Ovary (tissue), 9 donors: ENCODE measurements around the gene CXXC4. TPM values are rescaled to one million over a fixed set of nuclear protein-coding genes. Genes with fewer than 3 reads are reported as not detected.

Experiments
- DNase-seq, 5 donors: peaks; one replicate each; pipeline ENCODE4 v3.0.0-alpha.2; 2019 to 2020
- H3K27ac ChIP-seq, 2 donors: fragments of 200-600 bp; one replicate each; pipeline versions ENCODE4 v1.5.1 to v1.8.0; 2019 to 2022
- H3K27me3 ChIP-seq: fragments of 200-600 bp; one replicate; pipeline ENCODE4 v1.8.0; 2022
- H3K36me3 ChIP-seq: fragments of 200-600 bp; sonication (generic); one replicate; pipeline ENCODE4 v1.5.1; 2019
- H3K4me1 ChIP-seq: one replicate; pipeline ENCODE4 v1.8.1; 2013; ENCODE audit warnings: mild to moderate bottlenecking, moderate library complexity; ENCODE audit not compliant: insufficient read depth
- H3K4me3 ChIP-seq: fragments of 200-600 bp; sonication (generic); one replicate; pipeline ENCODE4 v1.5.1; 2017
- H3K9me3 ChIP-seq, 2 donors: fragments of 200-600 bp in 1 of 2; sonication (generic) in 1 of 2; one replicate each; pipeline versions ENCODE4 v1.5.1 to v1.8.1; 2013 to 2019; ENCODE audit warnings: mild to moderate bottlenecking in 1 of 2, moderate library complexity in 1 of 2
- EP300 ChIP-seq: sonication (generic); formaldehyde crosslinking; IDR thresholded peaks from one replicate; pipeline ENCODE4 v1.6.1; 2017; ENCODE audit warnings: antibody characterized with exemption
- POLR2A ChIP-seq: fragments of 450-650 bp; IDR thresholded peaks from one replicate; pipeline ENCODE4 v1.6.1; 2017; ENCODE audit warnings: antibody characterized with exemption, mild to moderate bottlenecking, moderate library complexity
- WGBS, 3 donors: extraction: QIAGEN DNeasy Blood & Tissue Kit in 1 of 3; methylation state at CpG; one replicate each; pipeline versions ENCODE4 v1.1.5 to v1.1.7; 2013 to 2017; 5-methylcytosine and 5-hydroxymethylcytosine counted together
- intact Hi-C, 4 donors: fragments of 100-400 bp; cut with DNase I; formaldehyde crosslinking; loops; one replicate each; pipeline versions ENCODE4 v1.11.0 to v1.15.1; 2022 to 2023
- polyA plus RNA-seq, 2 donors: library from polyadenylated mRNA; stranded (reverse); fragments of 200-250 nt in 1 of 2; fragments of 350-450 nt in 1 of 2; fragmentation: Illumina TruSeq in 1 of 2; extraction: RNeasy Lipid Tissue Mini Kit (QIAGEN cat#74804) in 1 of 2; gene quantifications; one replicate each; pipeline ENCODE4 v1.2.3, GENCODE V29; 2013 to 2014
- total RNA-seq, 7 donors: library from RNA; depleted of rRNA in 2 of 7; stranded (reverse); fragments of >200 nt in 2 of 7; fragmentation: NEBNext Ultra II Directional in 3 of 7; extraction: Animal tissue kit (Norgen Biotek cat#: 25700) in 3 of 7; gene quantifications; one replicate each; pipeline versions ENCODE4 v1.1.0 to v1.2.4, GENCODE V29; 2016 to 2023
- TF ChIP-seq, protein P1 (sequence below), 3 donors: fragments of 450-650 bp in 2 of 3; fragments of 200-600 bp in 1 of 3; IDR thresholded peaks; one replicate each; pipeline versions ENCODE4 v1.5.1 to v1.8.0; 2016 to 2022; ENCODE audit warnings: antibody characterized with exemption in 3 of 3, mild to moderate bottlenecking in 1 of 3
- donor health status: DM: no; HTN: no; CAD: no; lungs with moderate emphysema.
- donor health status: DM: no; HTN: no; CAD: no.
- donor health status: Bipolar disorder and iron deficiency.
- donor health status: DM: yes; HTN: yes; CAD: no.
- donor health status: DM: no; HTN: no; CAD: no.
- donor health status: DM: yes; HTN: yes; CAD: no.

CXXC4 gene
- total and polyA plus RNA-seq, 9 donors = 1.3 to 10.6 (median 2.3) TPM

DNA sequence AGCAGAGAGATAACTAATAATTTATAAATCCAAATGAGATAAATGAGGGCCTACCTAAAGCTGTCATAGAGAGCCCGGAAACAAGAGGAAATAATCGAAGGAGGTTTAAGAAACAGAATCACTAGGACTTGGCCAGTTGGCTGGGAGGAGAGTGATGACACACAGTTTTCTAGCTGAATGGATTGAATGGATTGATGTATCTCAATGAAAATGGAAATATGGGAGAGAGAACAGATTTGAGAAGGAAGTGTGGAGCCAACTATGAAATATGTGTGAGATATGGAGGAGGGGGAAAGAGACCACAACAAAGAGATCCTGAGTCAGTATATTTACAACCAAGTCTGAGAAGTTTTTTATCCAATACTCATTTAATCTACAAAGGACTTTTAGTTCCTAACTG is 35.7 kb upstream of the CXXC4 start:
- TF ChIP-seq EP300 (no peak), POLR2A (no peak)
- TF ChIP-seq, protein P1, sequence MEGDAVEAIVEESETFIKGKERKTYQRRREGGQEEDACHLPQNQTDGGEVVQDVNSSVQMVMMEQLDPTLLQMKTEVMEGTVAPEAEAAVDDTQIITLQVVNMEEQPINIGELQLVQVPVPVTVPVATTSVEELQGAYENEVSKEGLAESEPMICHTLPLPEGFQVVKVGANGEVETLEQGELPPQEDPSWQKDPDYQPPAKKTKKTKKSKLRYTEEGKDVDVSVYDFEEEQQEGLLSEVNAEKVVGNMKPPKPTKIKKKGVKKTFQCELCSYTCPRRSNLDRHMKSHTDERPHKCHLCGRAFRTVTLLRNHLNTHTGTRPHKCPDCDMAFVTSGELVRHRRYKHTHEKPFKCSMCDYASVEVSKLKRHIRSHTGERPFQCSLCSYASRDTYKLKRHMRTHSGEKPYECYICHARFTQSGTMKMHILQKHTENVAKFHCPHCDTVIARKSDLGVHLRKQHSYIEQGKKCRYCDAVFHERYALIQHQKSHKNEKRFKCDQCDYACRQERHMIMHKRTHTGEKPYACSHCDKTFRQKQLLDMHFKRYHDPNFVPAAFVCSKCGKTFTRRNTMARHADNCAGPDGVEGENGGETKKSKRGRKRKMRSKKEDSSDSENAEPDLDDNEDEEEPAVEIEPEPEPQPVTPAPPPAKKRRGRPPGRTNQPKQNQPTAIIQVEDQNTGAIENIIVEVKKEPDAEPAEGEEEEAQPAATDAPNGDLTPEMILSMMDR (IDR thresholded peaks at IDR 0.05) = no peak
- no peak for DNase-seq
- Histone ChIP-seq H3K4me3 (no peak overlapping the region), H3K36me3 (no peaks in the 10 kb centered on the region), H3K27me3 (no peaks in the 10 kb centered on the region), H3K27ac (no peak overlapping the region), H3K4me1 (no peaks in the 10 kb centered on the region), H3K9me3 (no peaks in the 10 kb centered on the region)
- 85 to 91% (median 85%) methylated on average over 2 of the region's 2 CpGs for WGBS, 3 donors
- intact Hi-C loops = no loop called here

DNA sequence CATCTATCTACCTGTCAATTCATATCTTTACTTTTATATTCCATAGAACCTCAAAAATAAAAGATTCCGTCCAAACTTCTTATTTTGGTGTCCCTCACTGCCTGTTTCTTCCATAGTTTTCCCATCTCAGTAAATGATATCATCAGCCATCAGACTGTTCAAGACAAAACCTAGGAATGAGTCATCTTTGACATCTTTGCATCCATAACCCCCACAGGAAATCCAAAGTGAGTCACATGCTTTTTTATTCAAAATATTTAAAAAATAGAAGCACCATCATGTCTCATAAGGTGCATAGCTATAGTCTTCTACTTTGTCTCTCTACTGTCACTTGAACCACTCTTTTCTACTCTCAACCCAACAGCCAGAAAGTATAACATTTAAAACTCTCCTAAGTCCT is 29.9 kb upstream of the CXXC4 start:
- H3K4me1 ChIP-seq = no peaks in the 10 kb centered on the region
- TF ChIP-seq, protein P1 (IDR thresholded peaks at IDR 0.05) = no peak
- TF ChIP-seq POLR2A = no peak
- TF ChIP-seq EP300 = no peak
- no peaks in the 10 kb centered on the region for H3K9me3 ChIP-seq
- intact Hi-C loops = no loop called here
- no peaks in the 10 kb centered on the region for H3K27me3 ChIP-seq
- no peak for DNase-seq
- H3K4me3 ChIP-seq = no peak overlapping the region
- WGBS, 3 donors = 91 to 96% (median 94%) methylated on average over 1 of the region's 1 CpG
- no peak overlapping the region for H3K27ac ChIP-seq
- no peaks in the 10 kb centered on the region for H3K36me3 ChIP-seq

DNA sequence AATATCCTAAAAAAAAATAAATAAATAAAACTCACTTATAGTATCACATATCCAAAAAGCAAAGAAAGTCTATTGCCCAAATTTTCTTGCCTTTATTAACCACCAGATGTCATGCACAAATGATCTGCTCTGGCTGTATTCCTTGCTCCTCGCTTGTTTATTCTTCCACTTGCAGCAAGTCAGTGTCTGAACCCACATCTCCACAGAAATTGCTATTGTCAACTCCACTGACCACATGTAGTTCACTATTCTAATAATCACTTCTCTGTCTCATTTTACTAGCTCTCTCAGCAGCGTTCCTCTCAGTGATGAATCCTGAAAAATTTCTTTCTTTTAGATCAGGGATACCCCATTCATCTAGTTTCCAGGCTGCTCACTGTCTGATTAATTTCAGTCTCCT is 29.3 kb upstream of the CXXC4 start:
- intact Hi-C loops = no loop called here

DNA sequence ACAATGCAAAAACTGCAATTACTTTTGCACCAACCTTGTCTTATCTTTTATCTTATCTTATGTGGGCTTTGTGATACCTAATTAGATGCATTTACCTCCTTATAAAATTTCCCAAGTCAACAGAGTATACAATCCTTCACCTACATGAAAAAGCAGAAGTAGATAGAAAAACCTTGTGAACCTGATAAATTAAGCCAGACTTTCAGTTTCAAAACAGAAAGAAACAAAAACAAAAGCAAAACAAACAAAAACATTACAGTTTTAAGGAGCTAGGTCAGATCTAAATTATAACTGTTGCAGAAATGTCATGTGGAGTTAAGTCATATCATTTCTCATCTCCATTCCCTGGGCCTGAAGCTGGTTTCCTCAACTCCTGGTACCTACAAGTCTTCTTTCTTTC is 24.9 kb upstream of the CXXC4 start:
- Histone ChIP-seq H3K9me3 (no peaks in the 10 kb centered on the region), H3K4me1 (no peaks in the 10 kb centered on the region), H3K27ac (no peak overlapping the region), H3K27me3 (no peaks in the 10 kb centered on the region), H3K36me3 (no peaks in the 10 kb centered on the region), H3K4me3 (no peak overlapping the region)
- intact Hi-C loops = no loop called here
- TF ChIP-seq POLR2A = no peak
- TF ChIP-seq, protein P1 (IDR thresholded peaks at IDR 0.05) = no peak
- no peak for TF ChIP-seq EP300
- DNase-seq = no peak

More for the DNA sequence above, 29.3 kb upstream of the CXXC4 start:
- Histone ChIP-seq H3K36me3 (no peaks in the 10 kb centered on the region), H3K4me3 (no peak overlapping the region), H3K9me3 (no peaks in the 10 kb centered on the region), H3K4me1 (no peaks in the 10 kb centered on the region), H3K27ac (no peak overlapping the region), H3K27me3 (no peaks in the 10 kb centered on the region)
- no peak for DNase-seq
- WGBS, 3 donors = 24 to 78% (median 74%) methylated on average over 2 of the region's 2 CpGs
- no peak for TF ChIP-seq POLR2A
- TF ChIP-seq, protein P1 (IDR thresholded peaks at IDR 0.05) = no peak
- no peak for TF ChIP-seq EP300

DNA sequence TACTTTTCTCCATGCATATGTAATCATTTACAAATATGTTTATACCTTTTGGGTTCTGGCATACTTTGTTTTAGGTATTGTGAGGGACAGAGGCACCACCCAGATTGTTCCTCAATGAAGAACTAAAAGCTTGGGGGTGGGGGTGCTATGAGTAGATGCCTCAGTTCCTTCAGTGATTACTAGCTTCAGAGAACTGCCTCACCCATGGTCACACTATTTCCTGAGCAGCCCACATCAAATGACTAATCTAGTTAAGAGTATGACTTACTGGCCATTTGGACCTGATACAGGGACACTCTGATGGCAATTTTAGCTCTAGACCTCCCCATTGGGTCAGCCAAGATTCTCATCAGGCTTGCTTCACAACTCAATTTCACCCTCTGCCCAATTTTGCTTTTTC is 22.2 kb upstream of the CXXC4 start:
- H3K4me3 ChIP-seq = no peak overlapping the region
- DNase-seq = no peak
- intact Hi-C loops = no loop called here
- no peak for TF ChIP-seq EP300
- TF ChIP-seq, protein P1 (IDR thresholded peaks at IDR 0.05) = no peak
- no peak for TF ChIP-seq POLR2A
- no peaks in the 10 kb centered on the region for H3K27me3 ChIP-seq
- H3K36me3 ChIP-seq = no peaks in the 10 kb centered on the region
- H3K27ac ChIP-seq = no peak overlapping the region
- no peaks in the 10 kb centered on the region for H3K9me3 ChIP-seq
- H3K4me1 ChIP-seq = no peaks in the 10 kb centered on the region
